Lung microvascular endothelial cell (primary cell): ENCODE results near the gene C2CD5. TPM values are rescaled to one million over a fixed set of nuclear protein-coding genes. Genes with fewer than 3 reads are reported as not detected.

Experiments used
- DNase-seq, 2 donors: peaks; one replicate each; pipeline versions ENCODE4 v3.0.0 to v3.0.0-alpha.2; 2010; ENCODE audit warnings: low read depth in 2 of 2
- total RNA-seq: library from RNA; depleted of rRNA; stranded (reverse); fragments of >200 nt; gene quantifications from 2 replicates; pipeline ENCODE4 v1.2.1, GENCODE V29; 2014

The C2CD5 gene
- total RNA-seq, 1 donor from 2014 or later: 11.1 TPM

GRCh38 chr12:22416801-22417200 lies 127.5 kb downstream of the C2CD5 start:
- DNase-seq: no peak

DNA sequence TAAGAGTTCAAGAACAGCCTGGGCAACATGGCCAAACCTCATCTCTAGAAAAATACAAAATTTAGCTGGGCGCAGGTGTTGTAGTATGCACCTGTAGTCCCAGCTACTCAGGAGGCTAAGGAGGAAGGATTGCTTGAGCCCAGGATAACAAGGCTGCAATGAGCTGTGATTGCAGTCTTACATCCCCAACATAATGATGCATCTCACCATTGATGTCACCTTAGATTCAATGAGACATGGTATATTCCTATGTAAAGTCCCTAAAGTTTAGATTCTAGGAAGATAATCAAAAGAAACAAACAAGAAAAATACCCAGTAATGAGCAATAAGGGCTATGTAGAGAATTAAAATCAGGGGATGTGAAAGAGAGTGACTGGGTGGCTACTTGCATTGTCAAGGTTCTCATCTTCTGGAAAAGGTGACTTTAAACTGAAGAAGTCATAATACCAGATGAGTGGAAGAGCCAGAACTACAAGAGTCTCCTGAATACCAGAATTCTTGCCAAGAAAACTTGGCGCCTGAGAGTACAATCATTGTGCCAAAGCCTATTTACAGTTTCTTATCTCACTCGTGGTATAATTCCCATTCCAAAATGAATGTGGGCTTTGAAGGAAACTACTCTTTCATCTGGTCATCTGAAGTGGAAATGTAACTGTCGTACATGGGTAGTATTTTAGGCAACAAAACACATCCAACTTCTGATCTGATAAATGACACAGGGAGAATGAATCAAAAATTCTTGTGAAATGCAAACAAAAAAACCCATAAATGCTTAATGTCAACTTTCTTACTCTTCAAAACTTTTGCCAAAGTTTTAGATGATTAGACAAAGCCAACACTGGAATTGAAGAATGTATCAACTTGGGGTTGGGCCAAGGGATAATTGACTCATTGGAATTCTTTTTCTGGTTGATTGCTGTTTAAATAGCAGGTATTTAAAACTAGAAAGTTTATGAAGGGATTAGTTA lies 128.7 kb downstream of the C2CD5 start:
- DNase-seq: no peak

DNA sequence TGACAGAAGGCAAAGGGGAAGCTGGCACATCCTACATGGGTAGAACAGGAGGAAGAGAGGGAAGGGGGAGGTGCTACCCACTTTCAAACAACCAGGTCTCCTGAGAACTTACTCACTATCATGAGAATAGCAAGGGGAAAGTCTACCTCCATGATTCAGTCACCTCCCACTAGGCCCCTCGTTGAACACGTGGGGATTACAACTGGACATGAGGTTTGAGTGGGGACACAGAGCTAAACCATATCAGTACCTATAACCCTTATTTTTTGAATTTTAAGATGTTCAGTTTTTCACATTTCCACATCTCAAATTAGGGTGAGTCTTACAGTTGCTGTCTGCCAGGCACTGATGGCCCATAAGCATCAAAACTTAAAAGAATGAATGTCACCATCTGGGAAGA lies 129.6 kb downstream of the C2CD5 start:
- no peak for DNase-seq

DNA sequence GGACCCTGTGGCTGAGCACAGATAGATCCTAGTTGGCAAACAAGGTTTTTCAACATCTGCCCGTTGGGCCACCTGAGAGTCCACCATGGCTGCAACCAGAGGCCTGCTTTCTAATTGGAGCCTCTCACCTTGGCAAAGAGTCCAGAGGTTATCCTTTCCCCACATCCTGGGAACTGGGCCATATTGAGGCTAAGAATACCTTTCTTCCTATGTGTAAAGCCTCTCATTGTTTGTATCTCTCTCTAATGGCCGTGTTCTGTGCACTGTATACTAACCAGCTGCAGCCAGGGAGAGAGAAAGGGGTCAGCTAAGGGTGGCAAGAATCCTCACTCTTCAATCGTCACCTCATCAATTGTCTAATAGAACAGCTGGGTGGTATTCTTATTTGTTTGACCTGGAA lies 130.8 kb downstream of the C2CD5 start:
- no peak for DNase-seq

DNA sequence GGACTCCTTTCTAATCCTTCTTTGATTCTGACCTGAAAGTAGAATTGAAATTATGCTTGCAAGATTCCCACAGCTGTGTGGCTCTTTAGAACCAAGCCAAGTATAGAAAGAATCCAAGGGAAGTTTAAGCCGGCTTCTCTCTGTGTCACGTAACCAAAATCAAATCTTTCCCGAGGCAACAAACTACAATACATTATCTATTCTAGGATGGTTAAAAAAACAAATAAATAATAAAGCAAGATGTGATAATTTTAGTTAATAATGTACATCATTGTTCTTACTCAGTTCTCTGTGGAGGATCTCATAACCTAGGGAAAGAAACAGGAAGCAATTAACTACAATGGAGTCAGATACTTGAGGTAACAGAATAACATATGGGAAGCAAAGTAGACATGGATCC lies 131.8 kb downstream of the C2CD5 start:
- no peak for DNase-seq

DNA sequence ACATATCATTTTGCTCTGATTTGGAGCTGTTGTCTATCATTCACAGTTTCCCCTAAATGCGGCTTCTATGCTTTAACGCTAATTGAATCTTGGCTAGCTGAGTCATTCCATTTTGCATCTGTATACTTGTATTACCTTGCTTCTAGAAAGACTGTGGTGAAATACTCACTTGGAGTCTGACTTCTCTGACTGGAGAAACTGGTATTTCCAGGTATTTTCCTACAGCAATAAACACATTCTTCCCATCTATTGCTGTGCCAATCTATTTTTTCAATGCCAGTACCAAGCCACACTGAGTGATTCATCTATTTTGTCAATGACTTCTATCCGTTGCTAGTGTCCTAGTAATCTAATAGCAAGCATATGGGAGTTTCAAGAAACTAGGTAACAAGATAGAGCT lies 133.9 kb downstream of the C2CD5 start:
- DNase-seq: no peak

GRCh38 chr12:22409377-22410164 lies 134.8 kb downstream of the C2CD5 start:
- no peak for DNase-seq

GRCh38 chr12:22408610-22409376 lies 135.5 kb downstream of the C2CD5 start:
- DNase-seq: no peak

GRCh38 chr12:22407397-22407796 lies 136.9 kb downstream of the C2CD5 start:
- no peak for DNase-seq

GRCh38 chr12:22406627-22407026 lies 137.7 kb downstream of the C2CD5 start:
- no peak for DNase-seq

- DNase-seq: no peak
Measured at GRCh38 chr12:22399464-22400180, 144.7 kb downstream of the C2CD5 start.

Other genes with a start within 250 kb of the C2CD5 start
- gene ST8SIA1, start 209.8 kb downstream of the C2CD5 start, total RNA-seq: under 0.01 and 0.60 TPM in 2 replicates
- gene ETNK1, start 80.6 kb upstream of the C2CD5 start, total RNA-seq: 29.2 and 41.1 TPM in 2 replicates